Measurements from ENCODE around the gene FSTL4.

Gene FSTL4

DNA sequence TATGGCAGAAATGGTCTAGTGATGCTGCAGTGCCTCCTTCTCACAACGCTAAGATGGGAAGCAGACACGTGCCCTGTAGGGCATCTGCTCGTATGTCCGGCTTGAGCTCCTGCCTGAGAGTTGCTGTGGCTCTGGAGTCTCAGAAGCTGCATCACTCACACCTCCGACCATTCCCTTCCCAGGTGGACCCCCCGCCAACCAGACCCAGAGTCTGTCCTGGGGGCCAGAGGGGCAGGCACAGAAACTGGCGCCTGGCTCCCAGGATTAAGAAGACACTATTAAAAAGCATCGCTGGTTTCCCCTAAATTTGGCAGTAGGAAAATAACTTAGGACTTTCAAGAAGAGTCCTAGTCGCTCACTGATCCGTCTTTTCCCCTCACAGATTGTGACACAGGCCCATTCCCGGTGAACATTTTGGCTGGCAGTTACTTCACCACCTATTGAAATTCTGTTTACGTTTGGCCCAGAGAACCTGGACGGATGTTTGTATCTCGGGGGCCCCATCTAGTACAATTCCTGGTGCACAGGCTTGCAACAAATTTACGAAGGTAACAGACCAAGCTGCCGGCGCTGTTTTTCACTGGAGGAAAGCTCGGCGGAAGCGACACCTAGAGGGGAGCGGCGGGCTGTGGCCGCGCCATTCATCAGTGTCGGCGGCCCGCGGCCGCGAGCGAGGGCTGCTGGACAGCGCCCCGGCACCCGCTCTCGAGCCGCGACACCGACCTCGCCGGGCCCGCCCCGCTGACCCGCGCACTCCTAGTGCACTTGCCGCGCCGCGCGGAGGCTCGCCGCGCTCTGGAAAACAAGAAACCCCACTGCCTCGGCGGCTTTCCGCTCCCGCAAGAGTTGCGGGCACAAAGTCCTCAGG lies 1.6 kb downstream of the FSTL4 start:
- no peak for DNase-seq

DNA sequence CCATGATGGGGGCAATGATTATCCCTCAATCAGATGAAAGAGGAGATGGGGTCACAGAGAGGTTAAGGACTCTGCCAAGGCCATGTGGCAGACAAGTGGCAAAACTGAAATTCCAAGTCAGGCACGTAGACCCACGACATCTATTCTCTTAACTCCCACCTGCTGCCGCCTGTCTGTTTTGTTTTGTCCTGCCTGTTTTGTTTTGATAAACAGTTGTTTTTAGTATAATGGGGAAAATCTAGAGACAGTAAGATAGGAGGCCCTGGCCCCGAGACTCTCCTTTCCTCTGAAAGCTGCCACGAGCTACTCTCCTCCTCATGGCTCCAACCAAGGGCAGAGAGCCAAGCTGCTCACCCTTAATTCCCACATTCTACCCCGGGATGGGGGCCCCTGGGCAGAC lies 4.9 kb downstream of the FSTL4 start:
- no peak for DNase-seq

DNA sequence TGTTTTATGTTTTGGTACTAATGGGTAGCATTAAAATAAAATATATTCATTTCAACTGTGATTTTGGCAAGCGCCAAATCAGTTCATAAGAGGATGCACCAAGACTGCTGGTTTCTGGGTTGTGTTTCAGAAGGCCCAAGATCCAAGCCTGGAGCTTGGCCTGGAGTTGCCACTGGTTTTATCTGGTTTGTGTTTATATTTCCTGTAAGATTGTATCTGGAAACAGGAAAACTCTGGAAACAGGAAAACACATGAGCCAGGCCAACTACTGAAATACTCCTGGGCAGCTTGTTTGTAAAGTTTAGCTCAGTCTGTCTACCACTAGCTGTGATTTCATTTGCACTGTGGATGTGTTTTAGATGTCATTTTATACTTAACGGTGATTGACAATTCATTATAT lies 5.5 kb downstream of the FSTL4 start:
- DNase-seq, result no peak

DNA sequence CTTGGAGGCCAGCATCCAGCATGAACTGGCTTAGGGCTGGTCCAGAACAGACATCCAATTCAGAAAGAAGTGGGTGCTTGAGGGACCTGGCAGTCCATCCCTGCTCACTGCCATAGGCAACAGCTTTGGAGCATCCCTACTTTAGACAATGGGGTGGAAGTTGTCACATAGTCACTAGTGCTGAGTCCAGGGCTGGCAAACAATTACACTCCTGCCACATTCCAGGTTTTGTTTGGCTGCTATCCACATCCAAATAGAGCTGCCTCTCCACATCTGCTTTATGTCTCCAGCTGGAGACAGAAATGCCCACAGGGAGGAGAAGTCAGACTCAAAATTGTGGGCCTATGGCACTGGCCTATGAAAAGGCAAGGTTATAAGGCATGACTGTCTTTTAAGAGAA lies 7.0 kb downstream of the FSTL4 start:
- no peak for DNase-seq

DNA sequence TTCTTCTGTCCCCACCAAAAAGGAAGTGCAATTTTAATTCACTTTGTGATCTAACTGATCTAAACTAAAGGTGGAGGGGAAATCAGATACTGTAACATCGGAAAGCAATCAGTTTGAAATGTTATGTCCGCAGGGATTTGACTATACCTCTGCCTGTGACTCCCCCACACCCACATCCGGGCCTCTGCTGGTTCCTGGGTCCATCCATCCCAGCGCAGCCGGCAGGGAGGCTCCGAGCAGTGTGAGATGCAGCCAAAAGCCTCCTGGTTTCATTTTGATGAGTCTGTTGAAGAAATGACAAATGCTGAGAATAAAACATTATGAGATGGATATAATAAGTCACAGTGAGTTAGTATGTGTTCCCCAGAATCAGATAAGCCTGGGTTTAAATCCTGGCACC lies 8.6 kb downstream of the FSTL4 start:
- DNase-seq, result no peak

DNA sequence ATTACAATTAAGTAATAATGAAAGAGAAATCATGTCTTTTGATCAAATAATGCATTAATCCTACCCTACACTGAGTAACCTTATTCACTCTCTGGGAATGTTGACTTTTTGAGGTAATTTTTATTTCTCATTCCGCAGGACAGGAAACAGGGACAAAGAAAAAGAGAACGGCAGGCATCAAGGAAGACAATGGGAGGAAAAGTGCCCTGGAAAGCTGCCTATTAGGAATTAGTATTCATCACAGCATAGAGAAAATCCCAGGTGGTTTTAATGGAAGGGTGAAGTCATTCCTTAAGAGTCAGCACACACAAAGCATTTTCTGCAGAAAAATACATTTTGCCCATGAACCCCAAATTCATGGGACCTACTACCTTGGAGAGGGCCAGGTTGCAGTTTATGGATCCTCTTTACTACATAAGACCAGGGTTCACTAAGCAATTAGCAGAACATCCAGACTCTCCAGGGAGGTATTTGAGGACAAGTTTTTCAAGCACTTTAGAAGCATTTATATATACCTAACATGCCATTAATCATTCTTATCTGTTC lies 9.4 kb downstream of the FSTL4 start:
- no peak for DNase-seq

DNA sequence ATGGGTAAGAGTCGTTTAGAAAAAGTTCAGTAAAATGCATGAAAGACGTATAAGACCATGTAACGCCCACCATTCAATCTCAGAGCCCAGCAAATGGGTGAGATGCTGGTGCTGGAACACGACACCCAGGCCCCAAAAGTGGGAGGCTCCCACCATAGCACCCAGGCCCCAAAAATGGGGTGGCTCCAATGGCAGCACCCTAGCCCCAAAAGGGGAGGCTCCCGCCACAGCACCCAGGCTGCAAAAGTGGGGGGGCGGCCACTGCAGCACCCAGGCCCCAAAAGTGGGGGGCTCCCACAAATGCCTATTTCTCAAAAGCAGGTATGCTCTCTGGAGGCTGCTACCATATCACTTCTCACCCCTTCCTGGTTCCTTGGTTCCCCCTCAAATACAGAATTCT lies 12.7 kb downstream of the FSTL4 start:
- DNase-seq, result no peak

DNA sequence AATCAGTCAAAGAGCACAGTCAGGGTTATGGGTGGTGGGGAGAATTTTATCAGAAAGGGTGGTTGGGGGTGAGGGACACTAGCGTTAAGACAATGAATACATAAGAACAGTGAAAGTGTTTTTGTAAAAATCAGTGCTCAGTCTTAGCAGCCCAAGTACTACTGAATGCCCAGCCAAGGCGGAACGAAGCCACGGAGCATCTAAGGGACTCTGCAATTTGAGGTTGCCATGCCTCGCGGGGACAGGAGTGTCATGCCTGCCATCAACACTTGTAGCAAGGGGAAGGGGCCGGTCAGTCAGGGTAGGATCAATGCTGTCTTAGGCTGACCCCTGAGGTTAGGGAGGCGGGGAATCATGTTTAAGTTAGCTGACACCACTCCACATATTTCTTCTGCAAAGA lies 13.3 kb downstream of the FSTL4 start:
- DNase-seq, result no peak

DNA sequence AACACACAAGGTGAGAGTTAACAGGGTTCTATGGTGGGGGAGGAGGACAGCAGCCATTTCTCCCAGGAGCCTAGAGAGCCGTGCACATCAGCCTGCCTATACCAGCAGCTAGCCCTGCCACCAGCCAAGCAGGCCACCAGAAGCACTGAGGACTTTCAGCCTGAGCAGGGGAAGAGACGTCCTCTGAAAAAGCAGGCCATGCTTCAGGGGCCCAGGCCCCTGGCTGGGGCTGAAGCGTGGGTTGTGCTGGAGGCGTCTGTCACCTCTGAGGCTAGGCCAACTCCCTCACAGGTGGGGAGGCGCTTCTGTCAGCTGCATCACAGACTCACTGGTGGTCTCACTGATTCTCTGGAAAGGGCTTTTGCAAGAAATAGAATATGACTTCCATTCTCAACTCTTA lies 16.3 kb downstream of the FSTL4 start:
- DNase-seq, result no peak

DNA sequence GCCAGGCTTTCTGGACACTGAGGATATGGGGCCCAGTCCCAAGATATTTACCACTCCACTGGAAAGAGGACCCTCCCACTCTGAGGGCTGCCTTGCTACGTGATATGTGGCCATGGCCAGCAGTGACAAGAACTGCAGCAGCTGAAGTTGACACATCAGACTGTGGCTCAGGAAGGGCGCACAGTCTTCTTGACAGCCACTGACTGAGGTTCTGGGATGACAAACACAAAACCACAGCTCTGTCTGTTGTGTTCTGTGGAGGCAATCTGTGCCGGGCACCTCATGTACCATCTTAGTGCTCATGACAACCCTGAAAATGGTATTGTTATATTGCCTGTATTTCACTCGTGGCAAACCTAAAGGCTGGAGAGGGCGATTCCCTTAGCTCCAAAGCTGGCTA lies 16.9 kb downstream of the FSTL4 start:
- DNase-seq, result no peak

DNA sequence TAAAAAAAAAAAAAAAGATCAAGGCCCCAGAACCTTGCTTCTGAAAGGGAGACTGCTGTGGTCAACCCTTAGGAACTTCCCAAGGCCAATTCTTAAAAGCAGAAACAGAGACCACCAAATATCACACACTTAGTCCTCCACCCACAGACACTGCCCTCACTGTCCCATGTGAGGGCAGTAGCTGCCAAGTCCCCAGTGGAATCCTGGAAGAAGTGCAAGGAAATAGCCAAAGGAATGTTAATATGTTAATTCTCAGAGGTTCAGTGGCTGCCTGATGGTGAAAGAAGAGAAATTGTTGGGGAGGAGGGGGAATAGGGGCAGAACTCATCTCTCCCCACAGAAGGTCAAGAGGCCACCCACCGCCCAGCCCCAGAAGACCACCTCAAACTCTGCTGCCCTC lies 23.1 kb downstream of the FSTL4 start:
- no peak for DNase-seq

DNA sequence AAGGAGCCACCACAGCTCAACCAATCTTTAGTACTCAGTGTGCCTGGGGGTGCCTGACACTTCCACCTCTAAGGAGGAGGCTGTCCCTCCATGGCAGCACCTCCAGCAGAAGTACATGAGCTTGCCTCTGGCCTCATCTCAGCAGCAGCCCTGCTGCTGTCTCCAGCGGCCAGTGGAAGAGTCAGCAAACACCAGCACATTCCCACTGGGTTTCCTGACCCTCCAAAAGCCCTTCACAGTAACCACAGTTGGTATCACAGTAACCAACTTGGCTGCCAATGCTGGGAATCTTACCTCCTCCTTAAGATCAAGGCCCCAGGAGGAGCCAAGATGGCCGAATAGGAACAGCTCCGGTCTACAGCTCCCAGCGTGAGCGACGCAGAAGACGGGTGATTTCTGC lies 29.4 kb downstream of the FSTL4 start:
- no peak for DNase-seq

DNA sequence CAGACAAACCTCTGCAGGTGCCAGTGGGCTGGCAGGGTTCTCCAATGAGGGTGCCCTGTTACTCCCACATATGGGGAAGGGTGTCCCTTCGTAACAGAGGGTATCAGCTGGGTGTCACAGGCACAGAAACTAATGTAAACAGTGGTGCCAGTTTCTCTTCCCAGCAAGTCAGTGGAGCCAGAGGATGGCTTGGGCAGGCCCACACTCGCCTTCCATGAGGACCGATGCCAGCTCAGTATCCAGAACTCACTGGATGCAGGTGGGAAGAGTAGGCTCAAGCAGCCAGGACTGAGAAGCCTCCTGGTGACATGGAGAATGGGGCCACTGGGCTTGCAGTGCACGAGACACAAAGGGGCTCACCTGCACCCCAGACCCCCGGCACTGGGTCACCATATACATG lies 30.4 kb downstream of the FSTL4 start:
- peak; percentile 26 for DNase-seq

DNA sequence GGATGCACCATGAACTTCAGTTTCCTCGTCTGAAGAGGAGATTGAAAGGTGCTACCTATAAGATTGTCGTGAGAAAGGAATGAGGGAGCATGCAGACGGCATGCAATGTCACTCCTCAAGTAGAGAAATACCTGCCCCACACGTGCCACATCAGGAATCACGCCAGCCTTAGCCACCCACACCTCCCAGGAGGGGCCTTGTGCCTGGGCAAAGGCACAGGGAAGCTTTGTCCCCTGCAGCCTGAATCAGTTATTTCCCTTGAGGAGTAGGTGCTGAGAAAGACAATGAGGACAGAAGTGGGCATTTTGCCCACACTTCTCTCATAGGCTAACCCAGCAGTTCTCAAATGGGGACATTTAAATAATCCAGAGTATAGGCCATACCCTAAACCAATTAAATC lies 31.0 kb downstream of the FSTL4 start:
- no peak for DNase-seq

DNA sequence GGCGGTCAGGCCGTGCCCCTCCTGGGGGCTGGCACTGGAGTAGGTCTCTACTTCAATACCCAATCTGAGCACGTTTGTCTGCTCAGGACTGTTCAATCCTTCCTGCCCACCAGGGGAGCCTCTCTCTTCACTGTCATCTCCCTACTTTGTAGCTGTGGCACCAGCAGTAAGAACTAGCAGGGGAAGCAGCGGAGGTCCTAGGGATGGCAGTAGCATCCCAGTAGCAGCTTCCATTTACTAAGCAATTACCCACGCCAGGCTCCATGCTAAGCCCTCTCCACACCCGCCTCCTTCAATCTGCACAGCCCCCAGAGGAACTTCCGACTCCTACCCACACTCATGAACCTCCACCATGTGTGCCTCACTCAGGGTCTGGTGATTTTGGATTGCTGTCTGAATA lies 31.7 kb downstream of the FSTL4 start:
- no peak for DNase-seq

DNA sequence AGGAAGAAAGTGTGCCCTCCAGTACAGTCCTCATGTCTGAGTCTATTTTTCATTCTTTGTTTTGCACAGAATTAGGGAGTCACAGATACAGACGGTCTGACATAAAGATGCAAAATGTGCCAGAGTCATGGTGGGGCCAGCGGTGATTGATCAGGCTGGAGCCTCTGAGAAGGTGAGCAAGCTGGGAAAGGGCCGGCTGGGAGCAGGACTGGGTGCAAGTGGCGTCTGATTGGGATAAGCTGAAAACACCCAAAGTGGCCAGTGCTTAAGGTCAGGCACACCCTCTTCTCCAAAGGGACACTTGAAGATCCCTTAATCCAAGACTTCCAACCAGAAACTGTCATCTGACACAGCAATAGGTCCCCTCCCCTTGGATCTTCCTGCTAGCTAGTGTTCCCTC lies 32.6 kb downstream of the FSTL4 start:
- DNase-seq, result no peak

DNA sequence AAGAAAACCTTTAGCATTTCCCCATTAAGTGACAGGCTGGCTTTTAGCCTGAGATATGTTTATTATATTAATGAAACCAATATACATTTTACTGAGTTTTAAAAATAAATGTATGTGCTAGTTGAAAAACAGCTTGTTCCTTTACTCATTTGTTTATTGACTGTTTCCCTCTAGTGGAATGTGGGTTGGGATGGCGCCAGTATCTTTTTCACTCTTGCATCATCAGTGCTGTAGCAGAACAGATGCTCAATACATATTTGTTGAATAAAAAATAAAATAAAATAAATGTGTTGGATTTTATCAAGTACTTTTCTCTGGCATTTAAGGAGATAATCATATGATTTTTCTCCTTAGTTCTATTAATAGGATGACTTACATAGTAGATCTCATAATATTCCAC lies 43.0 kb downstream of the FSTL4 start:
- no peak for DNase-seq

DNA sequence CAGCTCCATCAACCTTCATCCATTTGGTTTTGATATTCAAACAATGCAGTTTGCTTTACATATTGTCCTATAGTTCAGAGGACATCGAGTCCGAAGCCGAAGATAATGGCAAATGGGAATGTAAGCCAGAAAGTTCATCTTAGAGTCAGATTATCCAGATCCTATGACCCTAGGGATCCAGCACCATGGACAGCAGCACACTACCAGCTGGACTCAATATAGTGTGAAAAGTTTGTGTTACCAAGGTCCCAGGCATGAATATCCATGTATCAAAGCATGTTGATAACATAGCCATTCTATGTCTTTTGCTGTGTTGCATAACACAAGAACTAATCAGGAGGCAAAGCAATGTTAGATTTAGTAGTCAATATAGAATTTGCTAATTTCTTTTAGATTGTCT lies 46.3 kb downstream of the FSTL4 start:
- DNase-seq, result no peak

DNA sequence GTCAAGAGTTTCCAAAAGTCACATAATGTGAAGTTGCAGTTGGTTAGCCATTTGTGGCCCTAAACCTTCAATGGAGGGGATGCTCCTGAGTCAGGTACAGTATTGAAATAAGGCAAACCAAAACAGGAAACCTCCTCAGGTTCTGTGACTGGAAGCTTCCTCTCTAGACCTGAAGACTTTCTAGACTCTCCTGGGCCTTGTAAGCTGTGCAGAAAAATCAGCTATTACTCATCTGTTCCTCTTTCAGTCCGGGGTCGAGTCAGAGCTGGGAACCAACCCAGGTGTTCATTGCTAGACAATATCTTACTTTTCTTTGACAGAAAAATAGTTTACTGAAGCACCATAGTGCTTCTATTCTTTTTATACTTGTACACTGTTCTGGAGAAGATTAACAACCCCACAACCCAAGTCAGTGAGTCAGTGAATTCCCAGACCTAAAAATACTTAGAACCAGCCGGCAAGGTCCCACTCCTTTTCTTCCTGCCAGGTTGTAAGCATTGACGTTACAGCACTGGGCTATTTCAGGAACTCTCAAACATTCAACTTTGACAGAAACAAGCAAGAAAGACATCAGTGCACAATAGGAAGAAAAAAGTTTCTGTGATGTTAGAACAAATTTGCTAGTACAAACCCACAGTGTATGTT lies 47.3 kb downstream of the FSTL4 start:
- DNase-seq, result no peak

DNA sequence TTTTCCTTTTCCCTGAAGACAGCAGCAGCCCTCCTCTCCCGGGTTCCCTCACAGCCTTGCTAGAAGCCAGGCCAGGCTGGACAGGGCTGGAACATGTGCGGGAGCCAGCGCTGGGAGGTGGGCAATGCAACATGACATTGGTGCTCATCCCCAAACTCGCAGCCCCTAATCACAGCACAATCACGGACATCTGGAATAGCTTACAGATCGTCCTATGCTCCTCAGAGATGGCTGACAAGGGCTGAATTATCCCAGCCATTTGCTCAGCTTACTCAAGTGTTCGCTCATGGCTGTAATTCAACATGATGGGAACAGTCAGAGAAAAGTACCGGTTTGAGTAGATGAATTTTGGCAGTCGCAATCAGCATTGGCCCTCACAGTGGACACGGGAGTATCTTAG lies 49.8 kb downstream of the FSTL4 start:
- no peak for DNase-seq

DNA sequence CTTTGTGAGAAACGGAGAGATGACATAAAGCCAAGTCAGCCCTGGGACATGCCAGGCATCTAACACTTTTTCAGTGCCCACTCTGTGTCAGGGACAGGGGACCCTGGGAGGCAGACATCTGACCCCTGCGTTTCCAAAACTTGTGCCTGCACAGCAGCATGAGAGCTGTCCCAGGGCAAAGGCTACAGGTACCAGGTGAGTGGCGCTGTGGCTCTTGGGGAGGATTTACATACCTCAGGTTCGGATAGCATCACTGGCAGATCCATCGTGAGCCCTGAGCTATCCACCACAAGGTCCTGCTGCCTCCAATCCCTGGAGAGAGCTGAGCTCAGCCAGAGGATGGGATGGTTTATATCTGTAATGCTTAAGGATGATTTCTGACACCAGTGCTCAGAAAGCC lies 52.4 kb downstream of the FSTL4 start:
- DNase-seq, result no peak

DNA sequence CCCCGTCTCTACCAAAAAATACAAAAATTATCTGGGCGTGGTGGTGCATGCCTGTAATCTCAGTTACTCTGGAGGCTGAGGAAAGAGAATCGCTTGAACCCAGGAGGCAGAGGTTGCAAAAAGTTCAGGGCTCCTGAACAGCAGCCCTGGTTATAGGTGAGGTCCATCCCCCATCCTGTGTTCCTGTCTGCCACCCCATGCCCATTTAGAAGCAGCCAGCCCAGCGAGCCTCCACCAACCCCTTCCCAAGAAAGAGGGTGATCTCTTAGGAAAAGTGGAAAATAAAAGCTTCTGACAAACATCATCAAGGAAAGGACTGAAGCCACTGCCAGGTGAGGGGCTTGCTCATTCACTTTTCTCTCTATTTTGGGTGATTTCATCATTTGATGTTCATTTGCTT lies 55.8 kb downstream of the FSTL4 start:
- DNase-seq, result no peak

DNA sequence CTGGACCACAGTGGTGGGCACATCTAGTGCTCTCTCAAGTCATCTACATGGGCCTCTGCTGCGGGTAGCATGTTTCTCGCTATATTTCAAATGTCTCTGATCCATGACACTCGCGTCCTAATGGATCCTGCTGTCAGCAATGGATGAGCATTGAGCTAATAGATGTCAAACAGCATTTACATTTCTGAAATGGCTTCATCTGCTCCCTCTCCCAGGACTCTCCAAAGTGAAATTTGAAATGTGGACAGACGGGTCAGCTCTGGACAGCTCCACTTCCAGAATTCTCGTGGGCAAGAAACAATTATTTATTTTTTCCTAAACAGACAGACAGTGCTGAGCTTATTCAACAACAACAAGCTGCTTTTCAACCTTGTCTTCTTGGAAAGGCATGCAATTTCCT lies 58.1 kb downstream of the FSTL4 start:
- DNase-seq, result no peak

DNA sequence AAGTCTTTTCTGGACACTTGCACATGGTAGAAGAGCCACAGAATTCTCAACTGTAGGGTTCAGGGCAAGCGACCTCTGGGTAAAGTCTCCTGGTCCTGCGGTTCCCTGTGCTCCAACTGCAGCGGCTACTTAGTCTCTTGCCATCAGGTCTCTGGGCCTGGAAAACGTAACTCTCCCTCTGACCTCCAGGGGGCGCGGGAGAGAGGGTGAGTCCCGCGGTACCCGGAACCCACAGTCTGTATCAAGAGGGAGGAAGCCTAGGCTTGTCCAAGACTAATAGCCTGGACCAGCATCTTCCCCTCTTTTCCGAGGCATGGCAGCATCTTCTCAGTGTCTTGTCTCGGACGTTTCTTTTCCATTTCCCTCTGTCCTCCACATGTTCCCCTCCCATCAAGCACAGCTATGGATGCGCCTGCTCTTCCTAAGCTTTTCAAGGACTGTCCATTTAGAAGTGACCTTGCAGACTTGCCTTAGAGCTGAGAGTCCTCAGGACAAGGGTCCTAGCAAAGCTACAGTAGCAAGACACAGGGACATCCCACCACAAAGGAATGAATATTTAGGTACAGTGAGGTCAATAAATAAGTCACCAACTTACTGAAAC lies 59.3 kb downstream of the FSTL4 start:
- DNase-seq, result peak; percentile 0
